WTC11 (cell line): ENCODE data around the gene SLC9A9. TPM values are rescaled to one million over a fixed set of nuclear protein-coding genes. Genes with fewer than 3 reads are reported as not detected.
"Not testable (repeated sequence)": the region's sequence is repeated elsewhere in the genome, so short reads cannot be mapped to it uniquely, and the experiment has no call there.

Experiments
- ATAC-seq: fragments of 200-7000 bp; cut with Tn5 transposase; 2 replicates; pipeline ENCODE4 v1.10.0; 2021; ENCODE audit warnings: mild to moderate bottlenecking, moderate library complexity
- CTCF ChIA-PET: fragments of 300-600 bp; sonication (Branson Sonifier 250); formaldehyde crosslinking; loops from one replicate; lab custom pipeline; 2021; ENCODE audit warnings: antibody characterized with exemption; lab: Charles Lee
- POLR2A ChIA-PET: fragments of 350-600 bp; sonication (Branson Sonifier 250); formaldehyde crosslinking; loops from one replicate; lab custom pipeline; 2021; ENCODE audit warnings: antibody characterized with exemption; lab: Charles Lee
- DNase-seq: peaks from one replicate; pipeline ENCODE4 v3.0.0; 2021; ENCODE audit warnings: low spot score
- H3K27ac Mint-ChIP-seq: 2 replicates; pipeline ENCODE4 v1.8.0; 2021; ENCODE audit warnings: mixed read lengths
- H3K27me3 Mint-ChIP-seq: 2 replicates; pipeline ENCODE4 v1.8.0; 2021; ENCODE audit warnings: low read depth, mild to moderate bottlenecking, moderate library complexity, mixed read lengths
- H3K36me3 Mint-ChIP-seq: 2 replicates; pipeline ENCODE4 v1.8.0; 2021; ENCODE audit warnings: mixed read lengths
- H3K4me1 Mint-ChIP-seq: 2 replicates; pipeline ENCODE4 v1.8.0; 2022; ENCODE audit warnings: mixed read lengths
- H3K4me3 Mint-ChIP-seq: 2 replicates; pipeline ENCODE4 v1.8.0; 2021; ENCODE audit warnings: mild to moderate bottlenecking, moderate library complexity, mixed read lengths
- H3K9me3 Mint-ChIP-seq: 2 replicates; pipeline ENCODE4 v1.8.0; 2021; ENCODE audit warnings: mixed read lengths
- CREB1 ChIP-seq: sonication (generic); formaldehyde crosslinking; IDR thresholded peaks from 2 replicates; pipeline ENCODE4 v1.8.0; 2023; ENCODE audit warnings: mild to moderate bottlenecking, missing genetic modification reagents
- EMX1 ChIP-seq: fragments of 250-450 bp; sonication (Bioruptor Pico); IDR thresholded peaks from 2 replicates; pipeline ENCODE4 v1.8.0; 2021; ENCODE audit warnings: mild to moderate bottlenecking
- ERG ChIP-seq: fragments of 250-450 bp; sonication (Bioruptor Pico); IDR thresholded peaks from 2 replicates; pipeline ENCODE4 v1.8.0; 2021; ENCODE audit warnings: mild to moderate bottlenecking
- FOXJ3 ChIP-seq: sonication (generic); formaldehyde crosslinking; IDR thresholded peaks from 2 replicates; pipeline ENCODE4 v1.9.0; 2021; ENCODE audit warnings: missing genetic modification reagents, mild to moderate bottlenecking, borderline replicate concordance
- FOXK1 ChIP-seq: sonication (generic); formaldehyde crosslinking; IDR thresholded peaks from 2 replicates; pipeline ENCODE4 v1.8.0; 2022; ENCODE audit warnings: mild to moderate bottlenecking, moderate library complexity, missing genetic modification reagents
- GABPB1 ChIP-seq: sonication (generic); formaldehyde crosslinking; IDR thresholded peaks from 2 replicates; pipeline ENCODE4 v1.8.1; 2023; ENCODE audit warnings: mild to moderate bottlenecking, missing genetic modification reagents
- HMGXB4 ChIP-seq: sonication (generic); formaldehyde crosslinking; IDR thresholded peaks from 2 replicates; pipeline ENCODE4 v1.8.1; 2023; ENCODE audit warnings: mild to moderate bottlenecking, moderate library complexity, missing genetic modification reagents
- JAZF1 ChIP-seq: fragments of 250-450 bp; sonication (Bioruptor Pico); IDR thresholded peaks from 2 replicates; pipeline ENCODE4 v1.9.0; 2021; ENCODE audit warnings: moderate library complexity, mild to moderate bottlenecking, inconsistent platforms
- KAT7 ChIP-seq: sonication (generic); formaldehyde crosslinking; IDR thresholded peaks from 2 replicates; pipeline ENCODE4 v1.8.1; 2023; ENCODE audit warnings: missing genetic modification reagents, mild to moderate bottlenecking, borderline replicate concordance
- MXD4 ChIP-seq: fragments of 250-450 bp; sonication (Bioruptor Pico); IDR thresholded peaks from 2 replicates; pipeline ENCODE4 v1.8.0; 2021; ENCODE audit warnings: mild to moderate bottlenecking, moderate library complexity, borderline replicate concordance
- SP1 ChIP-seq: sonication (generic); formaldehyde crosslinking; conservative IDR thresholded peaks from 2 replicates; pipeline ENCODE4 v1.8.1; 2022; ENCODE audit warnings: missing genetic modification reagents
- TEAD4 ChIP-seq: sonication (generic); formaldehyde crosslinking; IDR thresholded peaks from 2 replicates; pipeline ENCODE4 v1.8.0; 2022; ENCODE audit warnings: mild to moderate bottlenecking, missing genetic modification reagents
- ZBTB21 ChIP-seq: sonication (generic); formaldehyde crosslinking; IDR thresholded peaks from 2 replicates; pipeline ENCODE4 v1.8.1; 2023; ENCODE audit warnings: mild to moderate bottlenecking, missing genetic modification reagents, borderline replicate concordance
- ZNF121 ChIP-seq: sonication (generic); formaldehyde crosslinking; IDR thresholded peaks from 2 replicates; pipeline ENCODE4 v1.8.0; 2023; ENCODE audit warnings: missing genetic modification reagents
- ZNF317 ChIP-seq: sonication (generic); formaldehyde crosslinking; IDR thresholded peaks from 2 replicates; pipeline ENCODE4 v1.8.1; 2023; ENCODE audit warnings: low read depth, mild to moderate bottlenecking, moderate library complexity, missing genetic modification reagents, borderline replicate concordance
- ZNF671 ChIP-seq: fragments of 250-450 bp; sonication (Bioruptor Pico); IDR thresholded peaks from 2 replicates; pipeline ENCODE4 v1.8.0; 2021; ENCODE audit warnings: mild to moderate bottlenecking
- total RNA-seq: library from RNA; stranded (reverse); gene quantifications from 3 replicates; pipeline ENCODE4 v1.2.3, GENCODE V29; 2021
- TF ChIP-seq, protein P1 (sequence below): sonication (generic); formaldehyde crosslinking; IDR thresholded peaks from 2 replicates; pipeline ENCODE4 v1.8.1; 2023; ENCODE audit warnings: mild to moderate bottlenecking, missing genetic modification reagents, moderate library complexity
- TF ChIP-seq, protein P2 (sequence below): fragments of 250-450 bp; sonication (Bioruptor Pico); IDR thresholded peaks from 2 replicates; pipeline ENCODE4 v1.9.0; 2021; ENCODE audit warnings: moderate library complexity, mild to moderate bottlenecking, inconsistent platforms, borderline replicate concordance
- TF ChIP-seq, protein P3 (sequence below): fragments of 250-450 bp; sonication (Bioruptor Pico); conservative IDR thresholded peaks from 2 replicates; pipeline ENCODE4 v1.9.0; 2021; ENCODE audit warnings: mild to moderate bottlenecking

The SLC9A9 gene
- total RNA-seq, 1 experiment from 2014 or later, result 1.2 TPM

- H3K4me1 Mint-ChIP-seq, result no peaks in the 10 kb centered on the region
- ChIA-PET POLR2A (no interaction called here), CTCF (interaction anchor here (1.5 kb wide), 1 partner anchor 23 kb away, joined by 4 read pairs; no protein-coding TSS in a partner anchor)
- no peak overlapping the region for H3K4me3 Mint-ChIP-seq
- TF ChIP-seq, protein P1, sequence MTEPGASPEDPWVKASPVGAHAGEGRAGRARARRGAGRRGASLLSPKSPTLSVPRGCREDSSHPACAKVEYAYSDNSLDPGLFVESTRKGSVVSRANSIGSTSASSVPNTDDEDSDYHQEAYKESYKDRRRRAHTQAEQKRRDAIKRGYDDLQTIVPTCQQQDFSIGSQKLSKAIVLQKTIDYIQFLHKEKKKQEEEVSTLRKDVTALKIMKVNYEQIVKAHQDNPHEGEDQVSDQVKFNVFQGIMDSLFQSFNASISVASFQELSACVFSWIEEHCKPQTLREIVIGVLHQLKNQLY, result no peak
- TF ChIP-seq ZNF317, result no peak
- TF ChIP-seq HMGXB4 (CRISPR knock-in tag), result no peak
- no peak for TF ChIP-seq GABPB1 (CRISPR knock-in tag)
- TF ChIP-seq FOXK1 (CRISPR knock-in tag), result no peak
- no peak for TF ChIP-seq ZBTB21 (CRISPR knock-in tag)
- no peak for TF ChIP-seq ERG (CRISPR knock-in tag)
- no peak for TF ChIP-seq CREB1 (CRISPR knock-in tag)
- TF ChIP-seq, protein P2, sequence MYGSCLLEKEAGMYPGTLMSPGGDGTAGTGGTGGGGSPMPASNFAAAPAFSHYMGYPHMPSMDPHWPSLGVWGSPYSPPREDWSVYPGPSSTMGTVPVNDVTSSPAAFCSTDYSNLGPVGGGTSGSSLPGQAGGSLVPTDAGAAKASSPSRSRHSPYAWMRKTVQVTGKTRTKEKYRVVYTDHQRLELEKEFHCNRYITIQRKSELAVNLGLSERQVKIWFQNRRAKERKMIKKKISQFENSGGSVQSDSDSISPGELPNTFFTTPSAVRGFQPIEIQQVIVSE (CRISPR knock-in tag), result no peak
- TF ChIP-seq EMX1, result no peak
- TF ChIP-seq SP1, result no peak
- no peak for TF ChIP-seq JAZF1 (CRISPR knock-in tag)
- no peak for TF ChIP-seq ZNF671 (CRISPR knock-in tag)
- TF ChIP-seq TEAD4 (CRISPR knock-in tag), result no peak
- TF ChIP-seq, protein P3, sequence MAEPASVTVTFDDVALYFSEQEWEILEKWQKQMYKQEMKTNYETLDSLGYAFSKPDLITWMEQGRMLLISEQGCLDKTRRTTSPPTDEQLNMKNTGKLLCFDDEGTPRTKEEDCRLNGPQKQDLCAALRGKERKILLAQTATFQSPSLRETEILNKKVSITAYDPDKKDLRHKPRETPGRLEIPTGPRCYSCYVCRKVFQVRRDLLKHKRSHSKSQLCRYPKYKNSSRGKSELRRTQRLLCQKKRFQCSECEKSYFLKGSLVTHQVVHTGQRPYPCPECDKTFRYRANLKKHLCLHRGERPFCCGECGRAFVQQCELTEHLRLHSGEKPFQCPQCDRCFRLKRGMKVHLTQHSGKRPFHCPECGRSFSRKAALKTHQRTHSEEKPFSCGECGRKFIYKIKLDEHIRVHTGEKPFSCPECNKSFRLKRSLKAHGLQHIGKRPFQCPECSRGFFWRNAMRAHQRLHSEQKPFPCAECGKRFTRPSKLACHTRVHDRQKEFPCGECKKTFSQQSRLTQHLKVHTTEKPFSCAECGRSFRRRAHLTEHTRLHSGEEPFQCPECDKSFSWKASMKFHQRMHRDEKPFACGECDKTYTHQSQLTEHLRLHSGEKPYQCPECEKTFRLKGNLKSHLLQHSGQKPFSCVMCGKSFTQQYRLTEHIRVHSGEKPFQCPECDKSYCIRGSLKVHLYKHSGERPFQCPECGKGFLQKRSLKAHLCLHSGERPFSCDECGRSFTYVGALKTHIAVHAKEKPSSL, result no peak
- no peak for TF ChIP-seq MXD4 (CRISPR knock-in tag)
- no peak for TF ChIP-seq FOXJ3 (CRISPR knock-in tag)
- TF ChIP-seq ZNF121, result no peak
- TF ChIP-seq KAT7 (CRISPR knock-in tag), result no peak
- H3K9me3 Mint-ChIP-seq, result 0 out of 2 replicates have a peak, but pooled peaks cover 6% of the 10 kb centered on the region
- DNase-seq, result no peak
- no peaks in the 10 kb centered on the region; the same call in 1 of the 2 replicates for H3K27me3 Mint-ChIP-seq
- no peak for ATAC-seq
- no peak overlapping the region for H3K27ac Mint-ChIP-seq
- H3K36me3 Mint-ChIP-seq, result no peaks in the 10 kb centered on the region
Observed at GRCh38 chr3:143697975-143698374, 150.3 kb downstream of the SLC9A9 start.

DNA sequence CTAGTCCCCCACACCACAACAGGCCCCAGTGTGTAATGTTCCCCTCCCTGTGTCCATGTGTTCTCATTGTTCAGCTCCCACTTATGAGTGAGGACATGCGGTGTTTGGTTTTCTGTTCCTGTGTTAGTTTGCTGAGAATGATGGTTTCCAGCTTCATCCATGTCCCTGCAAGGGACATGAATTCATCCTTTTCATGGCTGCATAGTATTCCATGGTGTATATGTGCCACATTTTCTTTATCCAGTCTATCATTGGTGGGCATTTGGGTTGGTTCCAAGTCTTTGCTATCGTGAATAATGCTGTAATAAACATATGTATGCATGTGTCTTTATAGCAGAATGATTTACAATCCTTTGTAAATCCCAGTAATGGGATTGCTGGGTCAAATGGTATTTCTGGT lies 152.9 kb downstream of the SLC9A9 start:
- H3K4me1 Mint-ChIP-seq, H3K9me3 Mint-ChIP-seq, H3K4me3 Mint-ChIP-seq, ATAC-seq, POLR2A ChIA-PET, H3K27ac Mint-ChIP-seq, H3K27me3 Mint-ChIP-seq, CTCF ChIA-PET, H3K36me3 Mint-ChIP-seq, DNase-seq: not testable (repeated sequence)
